Smooth muscle cell (in vitro differentiated cells): ENCODE data around the gene DNTT. TPM values are rescaled to one million over a fixed set of nuclear protein-coding genes. Genes with fewer than 3 reads are reported as not detected.
A peak's percentile ranks its signal among the peaks of the same experiment; 100 is the strongest.

ENCODE experiments used
- DNase-seq: peaks from one replicate; lab custom pipeline; 2025; ENCODE audit not compliant: unreplicated experiment; lab: John Stamatoyannopoulos, UW
- H2AFZ ChIP-seq: fragments of 200-600 bp; sonication (generic); 2 replicates; pipeline ENCODE4 v1.6.0; 2016; ENCODE audit warnings: antibody characterized with exemption, low read depth, mild to moderate bottlenecking
- H3F3A ChIP-seq: fragments of 200-600 bp; sonication (generic); 2 replicates; pipeline ENCODE4 v1.6.0; 2017; ENCODE audit warnings: antibody characterized with exemption, low read depth
- H3K27ac ChIP-seq: fragments of 200-600 bp; sonication (generic); 2 replicates; pipeline ENCODE4 v1.5.1; 2016; ENCODE audit warnings: low read depth, mild to moderate bottlenecking
- H3K27me3 ChIP-seq: fragments of 200-600 bp; sonication (generic); 2 replicates; pipeline ENCODE4 v1.6.1; 2016; ENCODE audit warnings: low read depth, mild to moderate bottlenecking
- H3K36me3 ChIP-seq: fragments of 200-600 bp; sonication (generic); 2 replicates; pipeline ENCODE4 v1.5.1; 2016; ENCODE audit warnings: low read depth
- H3K4me1 ChIP-seq: fragments of 200-600 bp; sonication (generic); 2 replicates; pipeline ENCODE4 v1.5.1; 2016; ENCODE audit warnings: low read depth
- H3K4me2 ChIP-seq: fragments of 200-600 bp; sonication (generic); 2 replicates; pipeline ENCODE4 v1.6.0; 2016; ENCODE audit warnings: mild to moderate bottlenecking
- H3K4me3 ChIP-seq: fragments of 200-600 bp; sonication (generic); 2 replicates; pipeline ENCODE4 v1.5.1; 2016; ENCODE audit warnings: mild to moderate bottlenecking
- H3K79me2 ChIP-seq: fragments of 200-600 bp; sonication (generic); 2 replicates; pipeline ENCODE4 v1.6.0; 2016; ENCODE audit warnings: low read depth, mild to moderate bottlenecking
- H3K9ac ChIP-seq: fragments of 200-600 bp; sonication (generic); 2 replicates; pipeline ENCODE4 v1.6.0; 2016; ENCODE audit warnings: low read depth
- H3K9me3 ChIP-seq: fragments of 200-600 bp; sonication (generic); replicated peaks from 2 replicates; pipeline ENCODE4 v1.5.1; 2016; ENCODE audit warnings: low read depth
- H4K20me1 ChIP-seq: fragments of 200-600 bp; sonication (generic); 2 replicates; pipeline ENCODE4 v1.6.0; 2016; ENCODE audit warnings: low read depth
- WGBS: methylation state at CpG from one replicate; pipeline ENCODE4 v1.1.7; 2016; ENCODE audit warnings: low lambda C conversion rate; 5-methylcytosine and 5-hydroxymethylcytosine counted together
- polyA plus RNA-seq: library from polyadenylated mRNA; unstranded; fragments of >200 nt; fragmentation: Nextera tagmentation; extraction: Ambion mirVana; gene quantifications from 2 replicates; pipeline ENCODE4 v1.2.1, GENCODE V29; 2016
- total RNA-seq: library from RNA; depleted of rRNA; stranded (reverse); fragments of >200 nt; gene quantifications from 2 replicates; pipeline ENCODE4 v1.2.3, GENCODE V29; 2014
- TF ChIP-seq, protein P1 (sequence below): fragments of 200-600 bp; sonication (generic); IDR thresholded peaks from 2 replicates; pipeline ENCODE4 v1.5.1; 2017; ENCODE audit warnings: borderline replicate concordance, mild to moderate bottlenecking, antibody characterized with exemption; ENCODE audit not compliant: insufficient read depth, poor library complexity, severe bottlenecking

DNTT gene
- total and polyA plus RNA-seq, 2 experiments from 2014 or later = not detected

- TF ChIP-seq, protein P1, sequence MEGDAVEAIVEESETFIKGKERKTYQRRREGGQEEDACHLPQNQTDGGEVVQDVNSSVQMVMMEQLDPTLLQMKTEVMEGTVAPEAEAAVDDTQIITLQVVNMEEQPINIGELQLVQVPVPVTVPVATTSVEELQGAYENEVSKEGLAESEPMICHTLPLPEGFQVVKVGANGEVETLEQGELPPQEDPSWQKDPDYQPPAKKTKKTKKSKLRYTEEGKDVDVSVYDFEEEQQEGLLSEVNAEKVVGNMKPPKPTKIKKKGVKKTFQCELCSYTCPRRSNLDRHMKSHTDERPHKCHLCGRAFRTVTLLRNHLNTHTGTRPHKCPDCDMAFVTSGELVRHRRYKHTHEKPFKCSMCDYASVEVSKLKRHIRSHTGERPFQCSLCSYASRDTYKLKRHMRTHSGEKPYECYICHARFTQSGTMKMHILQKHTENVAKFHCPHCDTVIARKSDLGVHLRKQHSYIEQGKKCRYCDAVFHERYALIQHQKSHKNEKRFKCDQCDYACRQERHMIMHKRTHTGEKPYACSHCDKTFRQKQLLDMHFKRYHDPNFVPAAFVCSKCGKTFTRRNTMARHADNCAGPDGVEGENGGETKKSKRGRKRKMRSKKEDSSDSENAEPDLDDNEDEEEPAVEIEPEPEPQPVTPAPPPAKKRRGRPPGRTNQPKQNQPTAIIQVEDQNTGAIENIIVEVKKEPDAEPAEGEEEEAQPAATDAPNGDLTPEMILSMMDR = no peak
Measured at GRCh38 chr10:96319754-96320474, 15.7 kb downstream of the DNTT start.

GRCh38 chr10:96321822-96322221 is 17.6 kb downstream of the DNTT start:
- no peak overlapping the region for H3K9ac ChIP-seq
- no peaks in the 10 kb centered on the region for H3K79me2 ChIP-seq
- no peak overlapping the region for H3K27ac ChIP-seq
- H2AFZ ChIP-seq = no peak overlapping the region
- peaks cover 11% of the 10 kb centered on the region for H3K4me1 ChIP-seq
- DNase-seq = no peak
- no peaks in the 10 kb centered on the region for H3F3A ChIP-seq
- no peak overlapping the region for H3K4me2 ChIP-seq
- H3K4me3 ChIP-seq = no peak overlapping the region
- no peaks in the 10 kb centered on the region for H3K9me3 ChIP-seq
- TF ChIP-seq, protein P1 = no peak
- WGBS = 70% methylated on average over 5 of the region's 5 CpGs
- no peaks in the 10 kb centered on the region for H4K20me1 ChIP-seq
- H3K36me3 ChIP-seq = no peaks in the 10 kb centered on the region
- H3K27me3 ChIP-seq = peaks cover 9% of the 10 kb centered on the region

More at GRCh38 chr10:96319754-96320474, 15.7 kb downstream of the DNTT start:
- Histone ChIP-seq H3K9ac (no peak overlapping the region), H3K27ac (no peak overlapping the region), H3K79me2 (no peaks in the 10 kb centered on the region), H3K36me3 (no peaks in the 10 kb centered on the region), H3F3A (no peaks in the 10 kb centered on the region), H4K20me1 (no peaks in the 10 kb centered on the region), H3K4me1 (peaks cover 11% of the 10 kb centered on the region), H3K9me3 (no peaks in the 10 kb centered on the region), H3K27me3 (no peaks in the 10 kb centered on the region), H3K4me2 (no peak overlapping the region), H2AFZ (peak overlapping the region; percentile 34), H3K4me3 (no peak overlapping the region)
- DNase-seq = no peak
- 36% methylated on average over 3 of the region's 3 CpGs for WGBS

- Histone ChIP-seq H3K27me3 (peaks cover 9% of the 10 kb centered on the region), H3K9ac (no peak overlapping the region), H2AFZ (no peak overlapping the region), H4K20me1 (no peaks in the 10 kb centered on the region), H3K4me1 (peaks cover 11% of the 10 kb centered on the region), H3K4me2 (no peak overlapping the region), H3K4me3 (no peak overlapping the region), H3F3A (no peaks in the 10 kb centered on the region), H3K9me3 (no peaks in the 10 kb centered on the region), H3K36me3 (no peaks in the 10 kb centered on the region), H3K27ac (no peak overlapping the region), H3K79me2 (no peaks in the 10 kb centered on the region)
- WGBS = 93% methylated on average over 1 of the region's 1 CpG
- no peak for DNase-seq
- TF ChIP-seq, protein P1 = no peak
Measured at GRCh38 chr10:96322275-96322674, 18.0 kb downstream of the DNTT start.

GRCh38 chr10:96324447-96324846 is 20.2 kb downstream of the DNTT start:
- Histone ChIP-seq H3K27me3 (peaks cover 9% of the 10 kb centered on the region), H3K27ac (no peak overlapping the region), H3K4me2 (no peak overlapping the region), H3K9ac (no peak overlapping the region), H3K4me1 (peaks cover 10% of the 10 kb centered on the region), H3K36me3 (no peaks in the 10 kb centered on the region), H3F3A (no peaks in the 10 kb centered on the region), H3K9me3 (no peaks in the 10 kb centered on the region), H2AFZ (no peak overlapping the region), H3K4me3 (no peak overlapping the region), H4K20me1 (no peaks in the 10 kb centered on the region), H3K79me2 (no peaks in the 10 kb centered on the region)
- TF ChIP-seq, protein P1 = no peak
- WGBS = 80% methylated on average over 2 of the region's 2 CpGs
- no peak for DNase-seq
